Fibroblast of skin of scalp (primary cell): ENCODE data around the gene SPEN.
"Not testable (repeated sequence)": the region's sequence is repeated elsewhere in the genome, so short reads cannot be mapped to it uniquely, and the experiment has no call there.

Experiments
- DNase-seq: peaks from one replicate; pipeline ENCODE4 v3.0.0-alpha.2; 2013

The SPEN gene

GRCh38 chr1:15963968-15964648, 116.6 kb downstream of the SPEN start:
- DNase-seq = no peak

GRCh38 chr1:15965228-15965767, 117.8 kb downstream of the SPEN start:
- DNase-seq = peak; percentile 69

- DNase-seq = peak; percentile 56
These were observed 118.8 kb downstream of the SPEN start for GRCh38 chr1:15966081-15966955.

GRCh38 chr1:15966956-15967344, 119.4 kb downstream of the SPEN start:
- DNase-seq = no peak

GRCh38 chr1:15968172-15968571, 120.7 kb downstream of the SPEN start:
- DNase-seq = no peak

- DNase-seq = no peak
These were observed 121.9 kb downstream of the SPEN start for GRCh38 chr1:15969321-15969880.

GRCh38 chr1:15970911-15971310, 123.4 kb downstream of the SPEN start:
- no peak for DNase-seq

GRCh38 chr1:15972409-15972808, 124.9 kb downstream of the SPEN start:
- no peak for DNase-seq

GRCh38 chr1:15973772-15974171, 126.3 kb downstream of the SPEN start:
- no peak for DNase-seq

- DNase-seq = no peak
These were observed 127.3 kb downstream of the SPEN start for GRCh38 chr1:15974855-15975254.

GRCh38 chr1:15975358-15975804, 127.9 kb downstream of the SPEN start:
- DNase-seq = peak; percentile 66

- peak; percentile 92 for DNase-seq
These were observed 128.5 kb downstream of the SPEN start, which contains the start of gene ZBTB17 for GRCh38 chr1:15975805-15976680. TSS of gene ZBTB17 (minus strand) at chr1:15976101. CDS start at chr1:15948495, 27,606 bp downstream.

GRCh38 chr1:15977947-15978346, 130.4 kb downstream of the SPEN start:
- not testable (repeated sequence) for DNase-seq

GRCh38 chr1:15981679-15982078, 134.2 kb downstream of the SPEN start:
- no peak for DNase-seq

- DNase-seq = no peak
These were observed 135.8 kb downstream of the SPEN start for GRCh38 chr1:15983275-15983674.

- DNase-seq = no peak
These were observed 138.2 kb downstream of the SPEN start for GRCh38 chr1:15985611-15986297.

- DNase-seq = no peak
These were observed 141.6 kb downstream of the SPEN start for GRCh38 chr1:15988856-15989736.

- DNase-seq = no peak
These were observed 142.3 kb downstream of the SPEN start for GRCh38 chr1:15989776-15990175.
